PFSK-1 (cell line): ENCODE data around the gene DAAM2.

Experiments
- FOXP2 ChIP-seq: optimal IDR thresholded peaks from 2 replicates; pipeline ENCODE3; 2011; ENCODE audit warnings: borderline replicate concordance, control low read depth, inconsistent platforms; ENCODE audit not compliant: insufficient read depth; ENCODE audit errors: extremely low read length, extremely low read depth
- POLR2AphosphoS5 ChIP-seq: IDR thresholded peaks from 2 replicates; pipeline ENCODE4 v1.6.1; 2012; ENCODE audit warnings: low read depth, mild to moderate bottlenecking, control low read depth, low read length, moderate library complexity
- REST ChIP-seq, 2 experiments: IDR thresholded peaks; 2 replicates each; pipeline versions ENCODE4 v1.6.1 to v1.8.0; 2011 to 2012; ENCODE audit warnings: low read depth in 2 of 2, low read length in 2 of 2, control low read depth in 1 of 2, inconsistent platforms in 1 of 2, mild to moderate bottlenecking in 1 of 2, moderate library complexity in 1 of 2; ENCODE audit not compliant: insufficient read depth in 1 of 2
- TAF1 ChIP-seq: IDR thresholded peaks from 2 replicates; pipeline ENCODE4 v1.6.1; 2012; ENCODE audit warnings: low read length, control low read depth, borderline replicate concordance; ENCODE audit not compliant: insufficient read depth

- no peak for TF ChIP-seq TAF1
- TF ChIP-seq POLR2AphosphoS5: no peak
- no peak for TF ChIP-seq FOXP2
- no peak for TF ChIP-seq REST (IDR thresholded peaks at IDR 0.05; ENCODE audit: insufficient read depth in 1 of 2, low read depth in 2 of 2, low read length in 2 of 2)
Measured at GRCh38 chr6:39897698-39898097, 105.5 kb downstream of the DAAM2 start.
